NCI-H2107 treated with DMSO at 0.1 percent for 48 hours (cell line): ENCODE results near the gene PNPLA7.
"Not testable (repeated sequence)": the region's sequence is repeated elsewhere in the genome, so short reads cannot be mapped to it uniquely, and the experiment has no call there.

Source experiments
- DNase-seq: peaks from one replicate; lab custom pipeline; 2025; ENCODE audit not compliant: unreplicated experiment; lab: John Stamatoyannopoulos, UW

PNPLA7 gene

GRCh38 chr9:137482094-137482781, 68.0 kb downstream of the PNPLA7 start:
- DNase-seq = no peak

DNA sequence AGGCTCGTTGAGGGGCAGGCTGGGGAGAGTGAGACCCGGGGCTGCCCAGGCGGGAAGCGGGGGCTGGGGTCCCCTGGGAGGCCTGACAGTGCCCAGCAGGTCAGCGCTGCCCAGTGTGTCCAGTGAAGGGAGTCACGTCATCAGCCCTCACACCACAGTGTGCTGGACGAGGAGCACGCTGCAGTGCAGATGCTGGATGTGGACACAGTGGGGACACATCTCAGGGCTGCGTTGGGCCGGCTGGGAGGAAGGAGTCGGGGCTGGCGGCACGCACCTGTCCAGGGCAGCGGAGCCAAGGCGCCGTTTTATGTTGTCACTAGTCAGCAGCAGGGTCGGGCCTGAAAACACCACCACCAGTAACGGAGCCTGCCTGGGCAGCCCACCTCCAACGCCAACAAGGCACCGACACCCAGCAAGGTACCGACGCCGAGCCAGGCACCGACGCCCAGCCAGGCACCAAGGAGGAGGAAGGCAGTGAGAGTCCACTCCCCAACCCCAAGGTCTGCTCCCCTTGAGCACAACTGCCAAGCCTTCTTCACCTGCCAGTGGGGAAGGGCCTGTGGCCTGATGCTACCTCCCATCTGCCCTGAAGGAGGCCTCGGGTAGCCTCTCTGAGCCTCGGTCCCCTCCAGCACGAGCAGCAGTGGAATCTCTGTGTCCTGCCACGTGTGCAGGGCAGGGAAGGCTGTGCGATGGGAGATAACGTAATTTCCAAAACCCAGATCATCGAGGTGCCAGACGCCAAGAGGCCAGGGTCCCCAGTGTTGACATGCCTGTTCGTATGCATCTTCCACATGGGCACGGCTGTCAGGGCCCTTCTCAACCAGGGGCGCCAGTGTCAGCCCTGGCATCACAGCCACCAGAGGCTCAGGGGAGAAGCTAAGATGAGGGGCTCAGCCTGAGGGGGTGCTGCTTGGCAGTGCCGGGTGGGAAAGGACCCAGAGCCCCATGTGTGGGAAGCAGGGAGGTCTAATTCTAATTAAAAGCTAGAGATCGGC, 69.2 kb downstream of the PNPLA7 start:
- DNase-seq = no peak

DNA sequence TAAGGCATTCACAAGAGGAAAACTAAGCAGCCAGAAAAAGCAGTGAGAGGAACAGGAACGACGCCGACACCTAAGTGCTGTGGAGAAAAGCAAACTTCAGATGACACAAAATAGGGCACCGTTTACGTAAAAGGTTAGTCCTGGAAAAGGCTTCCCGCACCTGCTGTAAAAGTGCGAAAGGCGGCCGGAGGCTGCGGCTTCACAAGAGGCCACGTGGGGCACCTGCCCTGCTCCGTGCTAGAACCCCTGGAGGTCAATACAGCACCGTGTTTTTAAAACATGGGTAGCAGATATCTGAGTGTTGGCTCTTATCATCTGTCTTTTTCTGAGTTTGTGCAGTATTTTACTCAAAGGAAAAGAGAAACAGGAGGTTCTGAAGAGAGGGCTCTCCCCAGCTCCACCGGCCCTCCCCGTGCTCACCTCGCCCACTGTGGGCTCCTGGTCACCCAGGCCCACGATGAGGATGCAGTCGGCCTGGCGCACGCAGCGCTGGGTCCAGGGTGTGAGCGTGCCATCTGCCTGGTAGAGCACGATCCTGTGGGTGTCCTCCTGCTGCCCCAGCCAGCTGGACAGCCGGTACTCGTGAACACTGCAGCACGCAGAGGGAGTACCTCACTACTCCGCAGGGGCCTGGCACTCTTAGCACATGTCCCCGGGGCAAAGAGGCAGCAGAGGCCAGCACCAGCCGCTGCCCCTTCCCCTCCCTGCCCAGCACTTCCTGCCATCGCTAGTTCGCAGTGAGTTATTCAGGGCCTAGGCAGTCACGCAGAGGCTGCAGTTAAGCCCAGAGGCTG, 70.1 kb downstream of the PNPLA7 start:
- DNase-seq = no peak

DNA sequence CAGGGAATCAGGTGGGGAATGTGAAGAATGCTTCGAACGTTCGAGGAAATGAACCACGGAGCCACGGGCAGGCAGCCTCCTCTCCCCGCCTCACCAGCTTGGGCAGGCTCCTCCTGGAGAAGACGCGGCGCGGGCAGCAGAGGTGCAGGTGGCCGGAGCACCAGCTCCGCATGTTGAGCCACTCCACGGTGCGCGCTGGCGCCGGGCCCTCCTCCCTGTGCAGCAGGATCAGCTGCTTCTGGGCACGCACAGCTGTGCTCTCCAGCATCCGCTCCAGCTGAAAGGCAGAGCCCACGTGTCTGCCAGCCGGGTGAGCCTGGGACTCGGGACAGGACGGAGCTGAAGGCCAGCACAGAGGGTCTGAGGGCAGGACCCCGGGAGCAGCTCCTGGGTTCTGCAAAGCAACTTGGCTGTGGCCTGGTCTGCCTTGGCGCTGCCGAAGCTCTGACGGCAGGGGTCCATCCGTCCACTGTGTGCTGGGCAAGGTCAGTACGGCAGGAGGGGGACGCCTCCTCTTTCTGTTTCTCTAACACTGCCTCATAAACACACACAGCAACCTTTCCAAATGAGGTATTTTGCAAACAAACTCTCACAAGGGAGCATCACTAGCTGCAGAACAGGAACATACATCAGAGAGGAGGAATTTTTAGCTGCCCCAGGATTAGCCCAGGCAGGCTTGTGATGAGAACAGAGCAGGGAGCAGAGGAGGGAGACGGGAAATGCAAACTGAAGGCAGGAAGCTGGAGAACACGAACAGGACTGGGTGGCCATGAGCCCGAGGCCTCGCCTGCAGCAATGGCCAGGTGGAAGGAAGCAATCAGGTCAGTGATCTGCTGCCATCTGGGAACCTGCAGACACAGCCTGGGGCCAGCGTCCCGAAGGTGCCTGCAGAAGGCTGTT, 71.0 kb downstream of the PNPLA7 start:
- DNase-seq = no peak

- DNase-seq = no peak
Observed at GRCh38 chr9:137478613-137478961, 71.6 kb downstream of the PNPLA7 start.

- DNase-seq = no peak
Observed at GRCh38 chr9:137477778-137478612, 72.2 kb downstream of the PNPLA7 start.

- no peak for DNase-seq
Observed at GRCh38 chr9:137476856-137477255, 73.3 kb downstream of the PNPLA7 start.

DNA sequence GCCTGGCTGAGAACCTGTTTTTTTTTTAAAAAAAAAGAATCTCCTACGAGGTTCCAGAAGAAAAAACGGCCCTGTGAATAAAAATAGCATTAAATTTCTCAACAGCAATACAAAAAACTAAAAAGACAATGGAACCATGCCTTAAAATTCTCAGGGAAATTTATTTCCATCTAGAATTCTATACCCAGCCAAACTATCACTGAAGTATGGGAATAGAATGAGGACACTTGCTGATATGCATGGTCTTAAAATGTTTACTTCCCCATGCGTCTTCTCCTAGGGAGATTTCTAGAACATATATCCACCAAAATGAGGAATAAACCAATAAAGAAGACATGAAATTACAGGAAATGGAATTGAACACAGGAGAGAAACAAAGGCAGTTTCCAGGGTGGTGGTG, 74.5 kb downstream of the PNPLA7 start:
- DNase-seq = no peak

DNA sequence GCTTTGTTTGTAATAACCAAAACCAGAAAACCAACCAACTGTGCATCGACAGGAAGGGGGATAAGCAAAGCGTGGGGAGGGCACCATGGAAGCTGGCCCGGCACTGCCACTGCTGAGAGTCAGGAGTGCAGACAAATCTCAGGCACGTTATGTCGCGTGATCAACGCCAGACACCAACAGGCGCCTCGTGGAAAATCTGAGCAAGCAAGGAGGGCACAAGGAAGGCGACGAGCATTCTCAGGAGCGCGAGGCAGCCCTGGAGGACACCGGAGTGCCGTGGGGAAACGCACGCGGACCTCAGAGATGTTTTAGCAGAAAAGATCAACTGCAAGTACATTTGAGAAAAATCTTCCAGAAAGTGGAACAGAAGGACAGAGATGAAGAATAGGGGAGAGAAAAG, 75.9 kb downstream of the PNPLA7 start:
- no peak for DNase-seq

DNA sequence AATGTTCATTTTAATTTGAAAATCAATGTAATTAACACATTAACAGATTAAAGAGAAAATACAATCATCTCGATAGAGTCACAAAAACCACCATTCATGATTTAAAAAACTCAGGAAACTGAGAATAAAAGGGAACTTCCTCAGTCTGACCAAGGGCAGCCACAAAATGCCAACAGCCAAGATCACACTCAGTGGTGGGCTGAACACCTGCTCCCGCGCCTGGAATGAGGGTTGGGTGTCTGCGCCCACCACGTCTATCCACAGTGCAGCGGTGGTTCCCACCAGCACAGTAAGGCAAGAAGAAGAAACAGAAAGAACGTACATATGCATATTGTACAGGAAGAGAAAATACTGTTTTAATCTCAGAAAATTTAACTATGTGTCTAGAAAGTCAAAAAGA, 79.4 kb downstream of the PNPLA7 start:
- DNase-seq = no peak

DNA sequence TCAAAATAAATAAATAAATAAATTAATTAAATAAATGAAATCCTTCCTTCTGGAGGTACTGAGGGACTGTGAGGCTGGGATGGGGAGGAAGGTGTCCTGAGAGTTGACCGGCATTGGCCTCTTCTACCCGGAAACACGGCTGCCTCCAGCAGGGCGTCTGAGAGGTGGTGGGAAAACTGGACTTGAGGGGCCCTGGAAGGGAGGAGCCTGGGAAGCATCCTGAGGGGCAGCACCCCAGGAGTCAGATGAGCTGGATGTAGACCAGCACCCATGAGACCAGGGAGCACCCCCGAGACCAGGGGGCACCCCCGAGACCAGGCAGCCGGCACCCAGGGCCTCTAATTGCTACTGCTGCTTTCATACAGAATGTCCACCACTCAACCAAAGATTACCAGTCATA, 82.3 kb downstream of the PNPLA7 start:
- no peak for DNase-seq

DNA sequence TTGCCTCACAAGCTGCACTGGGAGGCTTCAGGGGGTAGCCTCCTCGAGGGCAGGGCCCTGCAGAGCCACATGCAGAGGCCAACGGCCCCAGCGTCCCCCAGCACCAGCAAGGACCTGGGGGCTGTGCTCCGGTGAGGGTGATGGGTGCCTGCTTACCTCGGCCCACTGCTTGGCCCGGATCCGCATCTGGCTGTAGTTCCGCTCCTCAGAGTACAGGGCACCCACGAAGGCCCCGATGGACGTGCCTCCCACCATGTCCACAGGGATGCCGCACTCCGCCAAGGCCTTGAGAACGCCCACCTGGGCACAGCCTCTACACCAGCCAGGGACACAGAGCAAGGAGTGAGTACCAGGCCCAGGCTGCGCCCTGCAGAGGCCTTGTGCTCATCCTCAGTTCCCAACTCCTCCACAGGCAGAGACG, 83.0 kb downstream of the PNPLA7 start:
- DNase-seq = no peak

GRCh38 chr9:137466389-137467085, 83.7 kb downstream of the PNPLA7 start:
- DNase-seq = not testable (repeated sequence)

DNA sequence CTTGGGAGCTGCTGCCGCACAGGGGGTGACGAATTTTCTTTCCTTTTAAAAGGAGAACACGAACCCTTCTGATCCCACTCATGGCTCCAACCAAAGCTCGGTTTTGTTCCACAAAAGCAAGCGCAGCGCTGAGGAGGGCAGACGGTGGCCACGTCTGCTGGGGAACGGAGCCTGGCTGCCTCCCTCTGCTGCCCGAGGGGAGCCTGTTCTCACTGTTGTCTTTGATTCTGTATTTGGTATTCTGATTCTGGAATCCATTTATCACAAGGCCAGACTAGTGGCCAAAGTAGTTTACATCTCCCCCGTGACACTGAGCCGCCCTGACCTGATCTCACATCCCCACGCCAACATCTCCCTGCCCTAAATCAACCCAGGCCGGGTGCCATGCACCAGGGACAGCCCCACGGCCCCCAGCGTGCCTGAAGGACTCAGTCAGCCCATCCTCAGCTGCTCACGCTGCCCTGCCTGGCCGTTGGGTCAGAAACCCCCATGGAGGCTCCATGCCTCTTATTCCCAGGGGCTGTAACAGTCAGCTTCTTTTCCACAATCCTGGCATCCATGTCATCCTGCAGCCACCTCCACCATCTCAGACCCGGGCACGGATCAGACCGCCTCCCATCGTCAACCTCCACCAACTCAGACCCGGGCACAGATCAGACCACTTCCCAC, 84.3 kb downstream of the PNPLA7 start:
- DNase-seq = no peak

DNA sequence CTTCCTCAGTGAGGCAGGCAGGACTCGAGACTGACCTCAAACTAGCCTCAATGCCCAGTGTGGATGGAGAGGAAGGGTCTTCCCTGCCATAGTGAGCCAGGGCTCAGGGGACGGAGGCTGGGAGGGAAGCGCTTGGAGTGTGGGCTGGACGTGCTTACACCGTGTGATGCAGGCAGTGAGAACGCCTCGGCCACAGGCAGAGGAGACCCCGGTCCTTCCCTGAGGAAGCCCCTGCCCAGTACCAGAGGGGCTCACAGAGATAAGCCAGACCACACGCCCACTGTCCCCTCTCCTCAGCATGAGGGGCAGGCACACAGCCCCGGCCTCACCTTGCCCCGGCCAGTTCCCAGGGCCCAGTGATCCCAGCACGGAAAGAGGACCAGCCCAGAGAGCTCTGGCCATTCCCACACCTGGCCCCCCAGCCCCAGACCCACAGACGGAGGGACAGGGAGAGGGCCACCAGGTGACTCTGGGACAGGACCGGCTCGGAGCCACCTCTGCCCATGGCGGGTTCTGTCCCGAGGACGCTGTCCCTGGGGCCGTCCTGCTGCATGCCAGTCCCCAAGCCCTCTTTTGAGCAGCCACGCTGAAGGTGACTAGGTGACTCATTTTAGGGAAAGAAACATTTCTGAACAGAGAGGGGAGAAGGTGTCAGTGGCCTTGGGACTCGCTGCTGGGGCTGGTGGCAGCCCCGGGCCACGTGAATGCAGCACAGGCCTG, 85.0 kb downstream of the PNPLA7 start:
- no peak for DNase-seq

DNA sequence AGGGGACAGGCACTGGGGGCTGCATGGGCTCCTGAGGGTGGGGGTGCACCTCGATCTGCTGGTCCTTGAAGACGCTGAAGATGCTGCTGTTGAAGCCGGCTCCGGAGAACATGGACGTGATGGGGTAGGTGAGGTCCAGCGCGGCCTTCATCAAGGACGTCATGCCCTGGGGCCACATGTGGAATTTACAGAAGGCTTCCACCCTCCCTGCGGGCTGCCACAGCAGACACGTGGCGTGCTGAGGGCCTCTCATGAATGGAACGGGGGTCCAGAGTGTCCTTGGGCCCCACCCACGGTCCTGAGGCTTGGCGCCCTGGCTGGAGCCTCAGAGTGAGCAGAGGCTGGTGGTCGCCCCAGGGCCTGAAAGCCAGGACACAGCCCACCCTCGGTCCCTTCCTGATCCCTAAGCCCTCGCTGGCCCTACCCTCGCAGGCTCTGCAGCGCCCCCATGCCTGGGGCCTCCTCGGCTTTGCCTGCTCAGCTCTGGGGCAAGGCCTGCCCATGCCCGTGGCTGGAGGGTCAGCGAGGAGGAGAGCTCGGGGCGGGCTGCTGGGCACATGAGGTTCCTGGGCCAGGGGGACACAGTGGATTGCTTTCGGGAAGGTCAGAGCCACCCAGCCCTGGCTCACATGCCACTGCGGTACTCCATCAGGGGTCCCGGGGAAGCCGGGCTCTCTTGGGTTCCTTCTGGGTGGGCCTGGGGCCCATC, 85.8 kb downstream of the PNPLA7 start:
- no peak for DNase-seq

DNA sequence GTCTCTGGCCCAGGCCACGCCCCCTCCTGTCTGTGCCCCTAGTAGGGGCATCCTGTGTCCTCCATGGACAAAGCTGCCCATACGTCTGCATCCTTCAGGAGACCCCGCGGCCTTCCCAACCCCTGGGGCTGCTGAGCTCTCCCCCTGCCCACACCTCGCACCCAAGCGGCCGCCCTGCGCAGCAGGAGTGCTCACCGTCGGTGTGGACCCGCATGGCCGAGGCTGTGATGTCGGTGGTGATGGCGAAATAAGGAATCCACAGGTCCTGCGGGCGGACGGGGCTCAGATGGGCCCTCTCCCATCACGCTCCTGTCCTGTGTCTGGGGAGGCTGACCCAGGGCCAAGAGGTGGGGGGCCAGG, 86.3 kb downstream of the PNPLA7 start:
- DNase-seq = no peak
